PFSK-1 (cell line): Measurements from ENCODE around the gene RAB37.

Experiments
- FOXP2 ChIP-seq: optimal IDR thresholded peaks from 2 replicates; pipeline ENCODE3; 2011; ENCODE audit warnings: borderline replicate concordance, control low read depth, inconsistent platforms; ENCODE audit not compliant: insufficient read depth; ENCODE audit errors: extremely low read length, extremely low read depth
- POLR2AphosphoS5 ChIP-seq: IDR thresholded peaks from 2 replicates; pipeline ENCODE4 v1.6.1; 2012; ENCODE audit warnings: low read depth, mild to moderate bottlenecking, control low read depth, low read length, moderate library complexity
- REST ChIP-seq, 2 experiments: IDR thresholded peaks; 2 replicates each; pipeline versions ENCODE4 v1.6.1 to v1.8.0; 2011 to 2012; ENCODE audit warnings: low read depth in 2 of 2, low read length in 2 of 2, control low read depth in 1 of 2, inconsistent platforms in 1 of 2, mild to moderate bottlenecking in 1 of 2, moderate library complexity in 1 of 2; ENCODE audit not compliant: insufficient read depth in 1 of 2
- SIN3A ChIP-seq: IDR thresholded peaks from 2 replicates; pipeline ENCODE4 v1.6.1; 2012; ENCODE audit warnings: mild to moderate bottlenecking, low read length, moderate library complexity, borderline replicate concordance; ENCODE audit not compliant: insufficient read depth
- TAF1 ChIP-seq: IDR thresholded peaks from 2 replicates; pipeline ENCODE4 v1.6.1; 2012; ENCODE audit warnings: low read length, control low read depth, borderline replicate concordance; ENCODE audit not compliant: insufficient read depth

RAB37 gene

GRCh38 chr17:74729866-74730265 lies 7.2 kb upstream of the RAB37 start:
- TF ChIP-seq POLR2AphosphoS5 (no peak), REST (IDR thresholded peaks at IDR 0.05; ENCODE audit: insufficient read depth in 1 of 2, low read depth in 2 of 2, low read length in 2 of 2) (no peak), FOXP2 (no peak), SIN3A (no peak), TAF1 (no peak)

- TF ChIP-seq FOXP2 (no peak), REST (IDR thresholded peaks at IDR 0.05; ENCODE audit: insufficient read depth in 1 of 2, low read depth in 2 of 2, low read length in 2 of 2) (no peak), POLR2AphosphoS5 (no peak)
Observed at GRCh38 chr17:74730491-74731346, 6.3 kb upstream of the RAB37 start.

- TF ChIP-seq TAF1 = no peak
- TF ChIP-seq REST (IDR thresholded peaks at IDR 0.05; ENCODE audit: insufficient read depth in 1 of 2, low read depth in 2 of 2, low read length in 2 of 2) = no peak
- no peak for TF ChIP-seq SIN3A
- TF ChIP-seq POLR2AphosphoS5 = no peak
- TF ChIP-seq FOXP2 = no peak
Observed at GRCh38 chr17:74731347-74731605, 5.8 kb upstream of the RAB37 start.

- TF ChIP-seq SIN3A (no peak), POLR2AphosphoS5 (no peak), TAF1 (no peak), FOXP2 (no peak), REST (IDR thresholded peaks at IDR 0.05; ENCODE audit: insufficient read depth in 1 of 2, low read depth in 2 of 2, low read length in 2 of 2) (no peak)
Observed at GRCh38 chr17:74732042-74732867, 4.8 kb upstream of the RAB37 start.
